GM18526 (cell line): ENCODE measurements around the gene B3GAT3.

Experiments
- POLR2A ChIP-seq: IDR thresholded peaks from 3 replicates; pipeline ENCODE4 v1.6.1; 2011; ENCODE audit not compliant: insufficient read length; ENCODE audit errors: extremely low read depth

The B3GAT3 gene

GRCh38 chr11:62648185-62648966 is 26.6 kb upstream of the B3GAT3 start:
- no peak for TF ChIP-seq POLR2A

GRCh38 chr11:62647609-62648005 is 25.8 kb upstream of the B3GAT3 start:
- no peak for TF ChIP-seq POLR2A

- no peak for TF ChIP-seq POLR2A
Measured at GRCh38 chr11:62646825-62647608, 25.2 kb upstream of the B3GAT3 start.

- TF ChIP-seq POLR2A = peak; percentile 90
Measured at GRCh38 chr11:62645946-62646824, 24.4 kb upstream of the B3GAT3 start, which contains the start of gene GANAB. Gene GANAB (minus strand): TSS chr11:62646613. CDS start chr11:62646599, 14 bp downstream.

- no peak for TF ChIP-seq POLR2A
Measured at GRCh38 chr11:62645671-62645945, 23.8 kb upstream of the B3GAT3 start.

- TF ChIP-seq POLR2A = no peak
Measured at GRCh38 chr11:62644220-62644619, 22.4 kb upstream of the B3GAT3 start.

GRCh38 chr11:62632492-62632891 is 10.7 kb upstream of the B3GAT3 start:
- no peak for TF ChIP-seq POLR2A

GRCh38 chr11:62627713-62628112 is 5.9 kb upstream of the B3GAT3 start:
- no peak for TF ChIP-seq POLR2A

- TF ChIP-seq POLR2A = no peak
Measured at GRCh38 chr11:62622476-62623089, 797 bp upstream of the B3GAT3 start.

- TF ChIP-seq POLR2A = no peak
Measured at GRCh38 chr11:62621027-62621566, 689 bp downstream of the B3GAT3 start.

GRCh38 chr11:62615521-62615920 is 6.3 kb downstream of the B3GAT3 start:
- TF ChIP-seq POLR2A = no peak

GRCh38 chr11:62614275-62614674 is 7.5 kb downstream of the B3GAT3 start:
- TF ChIP-seq POLR2A = no peak

- TF ChIP-seq POLR2A = no peak
Measured at GRCh38 chr11:62613291-62613778, 8.5 kb downstream of the B3GAT3 start.
